Activated T-cell treated with anti-CD3 and anti-CD28 coated beads for 24 hours (primary cell): ENCODE results near the gene MINDY4.

ENCODE experiments used
- DNase-seq: peaks from one replicate; pipeline ENCODE4 v3.0.0-alpha.2; 2020; ENCODE audit warnings: low read depth

MINDY4 gene

DNA sequence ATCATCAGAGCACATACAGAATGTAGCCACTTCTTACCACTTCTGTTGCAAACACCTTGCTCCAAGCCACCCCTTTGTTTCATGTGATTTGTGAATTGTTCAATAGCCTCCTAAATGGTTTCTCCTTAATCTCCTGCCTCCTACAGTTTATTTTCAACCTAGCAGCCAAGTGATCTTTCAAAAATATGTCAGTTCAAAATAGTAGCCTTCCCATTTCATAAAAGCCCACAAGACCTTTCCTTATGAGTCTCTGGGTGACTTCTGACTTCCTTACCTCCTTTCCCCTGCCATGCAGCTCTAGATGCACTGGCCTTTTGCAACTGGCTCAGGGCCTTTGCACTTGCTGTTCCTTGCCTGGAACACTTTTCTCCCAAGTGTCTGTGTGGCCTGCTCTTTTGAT is 4.8 kb downstream of the MINDY4 start:
- DNase-seq = no peak

DNA sequence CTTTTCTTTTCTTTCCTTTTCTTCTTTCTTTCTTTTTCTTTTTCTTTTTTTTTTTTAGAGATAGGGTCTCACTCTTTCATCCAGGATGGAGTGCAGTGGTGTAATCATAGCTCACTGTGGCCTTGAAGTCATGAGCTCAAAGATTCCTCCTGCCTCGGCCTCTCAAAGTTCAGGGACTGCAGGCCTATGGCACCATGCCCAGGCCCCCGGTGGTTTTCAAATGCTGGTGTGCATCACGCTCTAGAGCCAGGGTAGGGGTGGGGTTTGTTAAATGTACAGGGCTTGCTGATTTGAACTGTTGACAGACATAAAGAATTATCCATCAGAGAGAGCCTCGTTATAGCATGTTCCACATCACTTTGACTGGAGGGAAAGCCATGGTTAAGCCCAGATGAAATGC is 5.8 kb downstream of the MINDY4 start:
- no peak for DNase-seq

DNA sequence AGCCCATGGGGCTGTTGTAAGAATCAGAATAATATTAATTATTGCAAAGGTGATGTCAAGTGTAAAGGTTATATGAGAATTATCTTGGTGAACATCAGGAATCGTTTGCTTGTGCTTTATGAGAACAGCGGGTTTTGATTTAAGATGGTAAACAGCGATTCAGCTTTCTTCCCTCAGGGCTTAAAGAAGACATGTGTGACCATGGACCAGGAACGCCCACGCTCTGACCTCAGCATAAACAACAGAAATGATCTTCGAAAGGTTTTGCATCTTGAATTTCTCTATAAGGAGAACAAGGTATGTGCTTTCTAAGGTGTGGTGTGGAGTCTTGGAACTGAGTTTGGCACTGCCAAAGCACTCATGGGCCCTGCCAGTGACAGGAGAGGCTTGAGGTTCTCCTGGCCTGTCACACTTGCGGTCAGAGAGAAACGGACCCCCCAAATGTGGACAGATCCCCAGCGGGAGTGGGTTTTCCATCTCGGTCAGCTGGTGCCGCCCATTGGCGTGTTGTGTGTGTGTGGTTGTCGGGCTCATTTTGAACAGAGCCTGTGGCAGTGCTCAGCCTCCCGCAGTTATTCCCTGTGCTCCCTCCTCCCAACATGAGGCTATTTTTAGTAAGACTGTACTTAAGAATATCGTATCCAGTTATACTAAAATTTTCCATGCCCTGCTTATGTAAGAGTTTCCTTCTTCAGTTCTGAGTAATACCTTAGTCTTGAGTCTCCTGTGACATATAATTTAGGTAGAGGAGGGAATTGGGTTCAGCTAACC is 7.2 kb downstream of the MINDY4 start:
- no peak for DNase-seq

DNA sequence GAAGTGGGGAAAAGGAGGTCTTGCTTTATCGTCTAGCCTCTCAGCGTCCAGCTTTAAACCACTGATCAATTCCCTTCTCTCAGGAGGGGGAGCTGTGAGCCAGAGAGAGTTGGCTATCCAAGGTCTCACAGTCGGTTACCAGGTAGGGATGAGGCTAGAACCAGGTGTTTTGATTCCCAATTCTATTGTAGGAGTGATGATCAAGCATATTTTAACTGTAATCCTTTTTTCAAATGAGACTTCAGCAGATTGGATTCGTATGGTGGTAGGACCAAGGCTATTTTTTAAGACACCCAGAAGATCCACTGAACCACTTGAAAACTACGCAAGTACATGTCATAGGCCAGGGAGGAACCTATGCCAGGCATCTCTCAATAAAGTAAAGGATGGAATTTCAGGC is 8.4 kb downstream of the MINDY4 start:
- no peak for DNase-seq

DNA sequence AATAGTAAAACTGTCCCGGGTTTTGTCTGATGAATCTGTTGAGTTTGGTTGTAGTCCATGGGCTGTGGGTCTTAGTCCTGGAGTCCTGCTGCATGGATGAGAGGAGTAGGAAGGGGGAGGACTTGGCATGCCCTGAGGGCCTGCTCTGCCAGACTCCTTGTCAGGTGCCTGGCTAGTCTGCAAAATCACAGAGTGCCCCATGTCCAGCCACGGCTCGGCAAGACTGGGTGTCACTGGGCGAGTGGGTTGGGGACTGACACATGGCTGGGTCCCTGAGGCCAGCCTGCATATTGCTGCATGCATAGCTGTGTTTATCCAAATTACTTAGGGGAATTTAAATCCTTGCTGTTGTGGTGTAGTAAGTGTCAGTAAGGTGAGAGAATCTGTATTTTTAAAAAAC is 9.7 kb downstream of the MINDY4 start:
- DNase-seq = no peak

DNA sequence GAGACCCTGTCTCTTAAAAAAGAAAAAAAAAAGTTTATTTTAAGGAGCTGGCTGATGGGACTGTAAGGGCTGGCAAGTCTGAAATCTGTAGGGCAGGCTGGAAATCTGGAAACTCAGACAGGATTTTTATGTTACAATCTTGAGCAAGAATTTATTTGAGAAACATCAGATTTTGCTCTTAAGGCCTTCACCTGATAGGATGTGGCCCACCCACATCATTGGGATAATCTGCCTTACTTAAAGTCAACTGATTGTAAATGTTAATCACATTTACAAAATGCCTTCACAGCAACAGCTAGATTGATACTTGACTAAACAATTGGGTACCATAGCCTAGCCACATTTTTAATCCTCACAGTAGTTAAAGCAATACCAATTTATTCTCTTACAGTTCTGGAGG is 11.5 kb downstream of the MINDY4 start:
- no peak for DNase-seq

DNA sequence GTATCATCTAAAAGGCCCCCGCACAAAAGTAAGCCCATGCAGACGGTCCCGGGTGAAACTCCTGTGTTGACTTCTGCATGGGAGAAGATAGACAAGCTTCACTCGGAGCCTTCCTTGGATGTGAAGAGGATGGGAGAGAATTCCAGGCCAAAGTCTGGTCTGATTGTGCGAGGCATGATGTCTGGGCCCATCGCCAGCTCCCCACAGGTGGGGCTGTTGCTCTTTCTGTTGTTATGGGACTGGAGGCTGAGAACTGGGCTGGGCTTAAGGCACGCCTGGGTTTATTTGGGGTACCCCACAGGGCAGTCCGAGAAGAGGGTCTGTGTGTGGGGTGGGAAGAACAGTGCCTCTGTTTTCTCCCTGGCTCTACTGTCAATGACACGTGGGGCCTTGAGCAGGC is 14.6 kb downstream of the MINDY4 start:
- no peak for DNase-seq

DNA sequence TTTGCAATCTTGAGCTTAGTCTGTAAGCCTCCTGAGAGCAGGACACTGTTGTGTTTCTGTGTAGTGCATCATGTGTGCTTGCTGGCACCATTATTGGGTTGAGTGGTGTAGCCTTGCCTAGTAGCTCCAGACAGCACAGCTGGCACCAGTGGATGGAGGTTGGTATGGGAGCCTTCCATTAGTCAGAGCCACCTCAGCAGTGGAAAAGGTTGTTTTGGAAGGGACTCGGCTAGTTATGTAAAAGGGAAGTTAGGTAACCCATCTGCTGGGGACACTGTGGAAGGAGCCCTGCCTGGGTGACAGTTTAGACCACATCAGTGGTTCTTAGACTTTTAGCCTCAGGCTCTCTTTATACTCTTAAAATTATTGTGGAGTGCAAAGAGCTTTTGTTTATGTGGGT is 16.3 kb downstream of the MINDY4 start:
- no peak for DNase-seq

DNA sequence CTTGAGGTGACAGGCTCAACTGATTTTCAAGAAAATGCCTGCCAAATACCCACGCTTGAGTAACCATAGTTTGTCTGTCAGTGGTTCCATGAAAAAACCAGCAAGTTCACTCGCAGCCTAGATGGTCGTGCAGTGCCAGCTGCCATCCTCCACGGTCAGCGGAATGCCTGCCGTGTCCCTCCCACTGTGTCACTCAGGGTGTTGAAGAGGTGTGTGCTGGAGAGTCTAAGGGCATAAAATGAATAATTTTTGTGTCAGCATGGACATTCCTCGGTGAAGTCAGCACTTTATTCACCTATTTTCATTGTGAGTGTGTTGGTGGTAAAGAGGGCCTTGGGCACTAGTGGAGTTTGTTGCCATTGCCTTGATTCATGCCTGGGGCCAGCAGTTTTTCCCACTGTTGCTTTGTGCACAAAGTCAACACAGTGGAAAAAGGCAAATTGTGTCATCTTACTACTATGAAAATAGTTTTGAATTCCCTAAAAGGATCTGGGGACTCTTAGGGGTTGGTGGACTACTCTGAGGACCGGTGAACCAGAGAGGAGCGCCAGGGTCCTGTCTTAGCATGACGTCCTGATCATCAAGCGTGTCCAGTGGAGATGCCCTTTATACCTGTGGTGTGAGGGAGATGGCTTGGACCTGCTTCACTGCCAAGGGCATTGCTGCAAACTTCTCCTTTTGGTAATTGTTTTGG is 17.6 kb downstream of the MINDY4 start:
- no peak for DNase-seq

DNA sequence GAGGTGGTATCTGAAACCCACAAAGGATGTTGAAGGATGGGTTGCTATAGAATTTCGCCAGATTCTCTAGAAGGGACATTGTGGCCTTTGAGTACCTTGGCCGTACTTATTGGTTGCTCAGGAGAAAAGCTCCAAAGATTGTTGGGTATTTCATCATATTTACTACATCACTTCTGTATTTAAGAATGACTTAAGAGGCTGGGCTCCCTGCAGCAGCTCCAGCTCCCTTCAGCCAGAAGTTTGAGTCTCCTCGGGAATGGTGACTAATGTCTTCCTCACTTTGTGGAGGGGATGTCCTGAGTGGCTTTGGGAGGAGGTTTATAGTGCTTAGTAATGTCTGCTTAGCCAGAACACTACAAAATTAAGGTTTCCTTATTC is 18.1 kb downstream of the MINDY4 start:
- DNase-seq = no peak

DNA sequence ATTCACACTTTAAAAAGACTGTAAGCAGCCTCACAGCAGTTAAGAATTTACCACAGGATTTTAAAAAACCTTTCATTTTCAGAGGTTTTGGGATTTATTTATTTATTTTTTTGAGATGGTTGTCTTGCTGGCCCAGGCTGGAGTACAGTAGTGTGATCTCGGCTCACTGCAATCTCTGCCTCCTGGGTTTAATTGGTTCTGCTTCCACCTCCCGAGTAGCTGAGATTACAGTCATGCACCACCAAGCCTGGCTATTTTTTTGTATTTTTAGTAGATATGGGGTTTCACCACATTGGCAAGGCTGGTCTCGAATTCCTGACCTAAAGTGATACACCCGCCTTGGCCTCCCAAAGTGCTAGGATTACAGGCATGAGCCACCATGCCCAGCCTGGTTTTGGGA is 19.1 kb downstream of the MINDY4 start:
- no peak for DNase-seq

DNA sequence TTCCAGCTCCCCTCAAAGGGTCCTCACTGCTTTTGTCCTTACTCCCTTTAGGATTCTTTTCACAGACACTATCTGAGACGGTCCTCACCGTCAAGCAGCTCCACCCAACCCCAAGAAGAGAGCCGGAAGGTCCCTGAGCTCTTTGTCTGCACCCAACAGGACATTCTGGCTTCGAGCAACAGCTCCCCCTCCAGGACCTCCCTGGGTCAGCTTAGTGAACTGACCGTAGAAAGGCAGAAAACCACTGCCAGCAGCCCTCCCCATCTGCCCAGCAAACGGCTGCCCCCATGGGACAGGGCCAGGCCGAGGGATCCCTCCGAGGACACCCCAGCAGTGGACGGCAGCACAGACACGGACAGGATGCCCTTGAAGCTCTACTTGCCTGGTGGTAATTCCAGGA is 19.9 kb downstream of the MINDY4 start:
- no peak for DNase-seq

DNA sequence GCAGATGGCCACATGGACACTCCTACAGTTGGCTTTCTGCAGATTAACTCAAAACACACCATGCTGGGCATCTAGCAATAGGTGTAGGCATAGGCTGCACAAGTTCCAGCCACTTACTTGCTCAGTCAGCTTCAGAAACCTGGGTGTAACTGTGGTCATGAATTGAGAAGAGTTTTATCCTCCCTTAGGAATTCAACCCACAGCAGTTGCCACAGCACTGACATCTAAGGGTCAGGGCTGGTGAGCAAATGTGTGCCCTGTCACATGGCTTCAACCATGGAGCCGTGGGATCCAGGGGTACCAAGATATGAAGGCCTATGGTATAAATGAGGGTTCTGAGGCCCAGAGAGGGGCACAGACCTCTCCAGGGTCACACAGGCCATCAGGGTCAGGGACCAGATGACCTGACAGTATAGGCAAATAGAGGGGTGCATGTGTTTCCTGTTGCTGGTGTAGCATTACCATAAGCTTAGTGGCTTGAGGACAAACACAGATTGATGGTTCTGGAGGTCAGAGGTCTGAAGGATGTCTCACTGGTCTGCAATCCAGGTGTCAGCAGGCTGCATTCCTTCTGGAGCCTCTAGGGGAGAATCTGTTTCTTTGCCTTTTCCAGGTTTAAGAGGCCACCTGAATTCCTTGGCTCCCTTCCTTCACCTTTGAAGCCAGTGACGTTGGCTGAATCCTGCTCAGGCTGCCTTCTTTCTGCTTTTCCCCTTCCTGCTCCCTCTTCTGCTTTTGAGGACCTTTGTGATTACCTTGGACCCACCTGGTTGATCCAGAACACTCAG is 24.1 kb downstream of the MINDY4 start:
- DNase-seq = no peak

DNA sequence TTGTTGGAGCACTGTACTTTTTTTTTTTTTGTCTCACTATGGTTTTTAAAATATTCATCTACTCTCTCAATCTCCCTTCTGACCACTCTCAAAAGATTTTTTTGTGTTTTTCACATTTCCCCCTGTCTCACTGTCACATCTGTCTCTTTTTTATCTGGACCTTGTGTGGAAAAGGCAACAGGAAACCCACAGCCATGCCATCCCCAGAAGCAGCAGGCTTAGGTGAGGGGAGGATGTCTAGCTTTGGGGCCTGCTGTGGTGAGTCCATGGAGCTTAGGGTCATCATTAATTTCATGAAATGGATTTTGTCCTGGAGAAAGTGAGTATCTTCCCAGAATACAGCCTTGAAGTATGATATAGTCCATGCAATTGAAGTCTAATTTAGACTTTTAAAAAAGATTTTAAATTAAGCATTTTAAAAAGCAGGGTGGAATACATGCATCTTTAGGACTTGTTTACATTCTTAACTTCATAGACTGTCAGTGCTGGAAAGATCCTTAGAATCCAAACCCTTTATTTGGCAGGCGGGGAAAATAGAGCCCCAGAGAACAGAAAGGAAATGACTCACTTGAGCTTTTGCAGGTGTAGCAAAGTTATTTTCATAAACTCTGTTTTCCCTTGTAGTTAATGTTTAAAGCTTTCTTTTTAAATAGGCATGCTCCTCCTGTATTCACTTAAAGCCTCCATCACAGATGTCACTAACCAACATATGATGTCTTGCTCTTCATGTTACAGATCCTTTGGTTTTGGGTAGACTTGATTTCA is 25.1 kb downstream of the MINDY4 start:
- DNase-seq = no peak

DNA sequence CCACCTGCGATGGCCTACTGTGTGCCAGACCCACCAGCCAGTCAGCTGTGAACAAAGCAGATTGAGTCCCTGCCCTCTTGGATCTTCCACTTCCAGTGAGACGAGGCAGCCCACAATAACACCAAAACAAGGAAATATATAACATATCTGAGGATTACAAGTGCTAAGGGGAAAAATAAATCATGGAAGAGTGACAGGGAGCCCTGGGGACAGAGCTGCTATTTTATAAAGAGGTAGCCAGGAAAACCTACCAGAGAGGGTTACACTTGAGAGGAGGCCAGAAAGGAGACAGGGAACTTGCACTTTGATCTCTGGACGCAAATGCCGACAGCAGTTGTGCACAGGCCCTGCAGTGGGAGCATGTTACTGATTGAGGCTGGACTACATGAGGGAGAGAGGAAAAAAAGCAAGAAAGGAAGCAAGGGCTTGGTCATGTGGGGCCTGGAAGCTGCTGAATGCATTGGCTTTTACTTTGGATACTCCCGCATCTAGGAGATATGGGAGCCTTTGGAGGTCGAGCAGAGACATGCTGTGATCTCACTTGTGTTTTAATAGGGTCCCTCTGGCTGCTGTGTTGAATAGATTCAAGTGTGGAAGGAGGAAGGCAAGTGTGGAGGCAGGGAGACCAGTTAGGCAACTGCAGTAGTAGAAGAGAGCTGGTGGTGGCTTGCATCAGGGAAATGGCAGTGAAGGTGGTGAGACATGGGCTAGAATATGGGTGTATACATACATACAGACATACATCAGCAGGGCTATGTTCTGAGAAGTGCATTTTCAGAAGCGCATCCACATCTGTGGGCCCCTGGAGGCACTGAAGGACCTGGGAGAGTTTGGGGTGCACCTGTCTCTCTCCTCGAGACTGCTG is 26.2 kb downstream of the MINDY4 start:
- DNase-seq = no peak

DNA sequence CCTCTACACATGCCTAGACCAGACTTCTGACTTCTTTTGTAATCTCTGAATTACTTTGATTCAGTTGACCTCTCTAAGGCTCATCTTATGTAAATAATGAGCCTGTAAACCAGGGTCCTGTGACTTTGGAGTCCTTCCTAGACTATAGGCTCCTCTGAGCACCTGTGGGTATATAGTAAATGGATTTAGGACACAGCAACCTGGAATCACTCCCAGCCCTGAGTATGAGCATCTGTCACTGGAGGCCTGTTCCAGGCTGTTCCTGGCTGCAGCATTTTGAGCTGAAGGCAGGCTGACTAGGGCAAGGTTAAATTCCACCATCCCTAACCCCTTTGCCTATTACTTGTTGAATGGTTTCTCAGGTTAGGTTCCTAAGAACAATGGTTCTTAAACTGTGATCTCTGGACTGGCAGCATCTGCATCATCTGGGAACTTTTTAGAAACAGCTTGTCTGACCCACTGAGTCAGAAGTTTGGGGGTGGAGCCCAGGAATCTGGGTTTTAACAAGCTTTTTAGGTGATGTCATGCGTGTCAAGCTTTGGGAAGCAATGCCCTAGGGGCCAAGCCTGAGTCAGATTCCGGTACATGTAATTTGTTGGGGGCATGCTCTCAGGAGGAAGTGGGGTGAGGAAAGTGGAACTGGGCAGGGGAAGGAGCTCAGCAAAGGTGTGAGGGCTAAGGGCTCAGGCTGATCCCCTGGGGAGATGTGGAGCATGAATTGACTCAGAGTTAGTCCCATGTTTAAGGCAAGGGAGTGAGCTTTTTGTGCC is 28.2 kb downstream of the MINDY4 start:
- DNase-seq = no peak

DNA sequence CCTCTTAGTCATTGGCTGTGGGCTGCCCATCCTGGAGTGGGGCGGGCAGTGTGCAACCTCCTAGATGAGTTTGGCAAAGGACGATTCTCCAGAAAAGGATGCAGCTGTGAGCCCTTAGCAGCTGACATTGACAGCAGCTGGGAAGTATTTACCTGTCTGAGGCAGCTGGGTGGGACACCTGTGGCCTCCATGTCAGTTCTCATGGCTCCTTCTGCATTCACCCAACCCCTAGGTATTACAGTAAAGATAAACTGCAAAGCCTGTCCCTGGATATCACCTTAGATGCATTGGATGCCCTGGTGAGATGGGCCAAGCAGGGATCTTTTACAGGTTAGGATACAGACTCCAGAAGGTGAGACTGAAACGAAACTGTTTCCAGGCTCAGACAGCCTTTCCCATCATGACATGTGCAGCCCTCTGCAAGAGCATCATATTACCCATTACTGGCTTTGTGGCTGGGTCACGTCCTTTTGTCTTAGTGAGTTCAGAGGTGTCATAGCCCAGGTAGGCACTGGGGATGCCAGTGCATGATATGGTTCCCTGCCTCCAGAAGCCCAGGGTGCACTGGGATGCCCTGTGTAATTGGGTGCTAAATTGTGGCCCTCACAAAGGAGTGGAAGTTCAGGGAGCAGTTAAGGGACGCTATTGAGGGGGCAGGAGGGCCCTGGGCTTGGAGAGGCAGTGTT is 28.9 kb downstream of the MINDY4 start:
- no peak for DNase-seq

DNA sequence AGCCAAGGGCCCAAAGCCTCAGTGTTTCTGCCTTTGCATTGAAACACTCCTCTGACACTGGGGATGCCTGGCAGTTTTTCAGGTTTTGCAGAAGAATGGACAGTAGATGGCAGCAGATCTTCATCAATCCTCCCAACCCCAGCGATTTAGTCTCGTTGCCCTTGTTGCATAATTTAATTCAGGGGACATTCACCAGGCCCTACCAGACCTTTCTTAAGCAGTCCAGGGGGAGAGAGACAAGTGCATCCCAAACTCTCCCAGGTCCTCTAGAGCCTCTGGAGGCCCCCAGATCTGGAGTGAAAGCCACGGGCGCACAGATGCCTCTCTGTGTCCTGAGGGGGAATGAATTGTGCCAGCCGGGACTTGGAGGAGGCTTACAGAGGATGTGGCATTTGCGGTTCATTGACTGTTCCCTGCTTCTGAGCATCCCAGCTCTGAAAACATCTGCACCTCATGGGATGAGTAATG is 29.6 kb downstream of the MINDY4 start:
- DNase-seq = no peak

DNA sequence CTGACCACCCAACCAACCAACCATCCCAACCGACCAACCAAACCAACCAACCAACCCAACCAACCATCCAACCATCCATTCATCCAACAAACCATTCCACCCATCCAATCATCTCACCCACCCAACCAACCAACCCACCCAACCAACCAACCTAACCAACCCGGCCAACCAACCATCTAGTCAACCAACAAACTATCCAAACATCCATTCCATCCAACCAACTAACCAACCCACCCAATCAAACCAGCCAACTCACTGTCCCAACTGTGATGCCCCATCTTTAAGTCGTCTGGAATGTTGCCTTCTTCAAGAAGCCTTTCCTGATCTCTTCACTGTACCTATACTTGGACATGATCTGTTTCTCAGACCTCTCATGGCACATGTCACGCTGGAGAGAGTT is 31.6 kb downstream of the MINDY4 start:
- DNase-seq = no peak

DNA sequence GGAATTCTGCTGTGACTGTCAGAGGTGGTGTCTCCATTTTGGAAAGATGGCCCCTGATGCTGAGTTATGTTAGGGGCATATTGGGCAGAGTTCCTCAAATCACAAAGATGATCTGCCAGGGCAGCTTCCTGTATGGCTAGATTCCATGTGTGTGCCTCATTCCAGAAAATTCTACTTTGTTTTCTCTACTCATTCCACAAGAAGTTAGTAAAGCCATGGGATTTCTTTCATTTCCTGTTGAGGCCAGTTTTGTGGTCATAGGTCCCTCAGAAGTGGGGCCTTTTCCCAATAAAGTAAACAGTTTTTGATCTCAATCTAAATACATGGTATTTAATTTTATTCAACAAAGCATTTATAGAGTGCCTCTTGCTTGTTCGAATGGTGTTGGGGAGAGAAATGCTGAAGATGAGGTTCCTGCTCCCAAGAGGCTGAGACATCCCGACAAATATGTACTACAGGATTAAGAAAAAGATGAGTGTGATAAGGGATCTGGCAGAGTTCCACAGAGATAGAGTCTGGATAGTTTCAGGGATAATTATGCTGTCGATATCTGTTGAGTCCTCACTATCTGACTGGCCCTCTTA is 33.0 kb downstream of the MINDY4 start:
- DNase-seq = no peak
